PC-3 (cell line): ENCODE results near the gene MYRFL.

Experiments used
- CTCF ChIP-seq: fragments of 300-600 bp; sonication (generic); conservative IDR thresholded peaks from 2 replicates; pipeline ENCODE4 v1.5.1; 2017; ENCODE audit warnings: antibody characterized with exemption, low read depth, mild to moderate bottlenecking, low read length
- EZH2phosphoT487 ChIP-seq: fragments of 300-600 bp; sonication (generic); IDR thresholded peaks from 2 replicates; pipeline ENCODE4 v1.6.1; 2018; ENCODE audit warnings: mild to moderate bottlenecking, antibody characterized with exemption, low read length, borderline replicate concordance

DNA sequence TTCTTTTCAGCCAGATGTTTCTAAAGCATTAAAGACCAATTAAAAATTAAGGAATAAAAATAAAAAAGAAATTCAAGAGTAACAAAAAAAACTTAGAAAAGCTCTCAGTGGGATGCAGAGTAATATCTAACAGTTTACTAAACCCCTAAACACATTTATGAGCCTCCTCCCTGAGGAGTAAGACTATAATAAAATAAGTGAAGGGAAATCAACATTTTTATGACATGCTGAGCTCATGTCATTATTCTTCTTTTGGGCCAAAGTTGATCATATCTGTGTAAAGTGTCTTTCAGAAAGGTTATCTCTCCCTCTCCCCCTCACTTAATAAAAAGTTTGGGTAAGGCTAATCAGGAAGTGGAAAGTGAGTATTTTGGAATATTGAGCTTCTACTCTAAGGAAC lies 122.1 kb downstream of the MYRFL start:
- TF ChIP-seq CTCF = no peak
- TF ChIP-seq EZH2phosphoT487 = no peak
